Activated T-helper 2 cell treated with anti-CD3 and anti-CD28 coated beads, Interferon-gamma antibody, Interleukin-2, Interleukin-4, amounts not matched to agents 10 μg/mL and 5 μg/mL and 100 μg/mL, durations not matched to agents 14 hours and 24 hours and 36 hours (primary cell): Measurements from ENCODE around the gene OVOL3. TPM values are rescaled to one million over a fixed set of nuclear protein-coding genes. Genes with fewer than 3 reads are reported as not detected.

ENCODE experiments used
- DNase-seq: peaks from one replicate; pipeline ENCODE4 v3.0.0; 2021; ENCODE audit warnings: low spot score
- H3K27ac Mint-ChIP-seq: one replicate; pipeline ENCODE4 v1.8.0; 2021; ENCODE audit warnings: mixed read lengths
- H3K27me3 Mint-ChIP-seq: one replicate; pipeline ENCODE4 v1.8.0; 2021; ENCODE audit warnings: low read depth, mixed read lengths
- H3K36me3 Mint-ChIP-seq: one replicate; pipeline ENCODE4 v1.8.0; 2021; ENCODE audit warnings: low read depth, mixed read lengths
- H3K4me1 Mint-ChIP-seq: one replicate; pipeline ENCODE4 v1.8.0; 2021; ENCODE audit warnings: low read depth, mixed read lengths
- H3K4me3 Mint-ChIP-seq: one replicate; pipeline ENCODE4 v1.8.0; 2021; ENCODE audit warnings: low read depth, mild to moderate bottlenecking, moderate library complexity, mixed read lengths
- H3K9me3 Mint-ChIP-seq: one replicate; pipeline ENCODE4 v1.8.0; 2021; ENCODE audit warnings: mixed read lengths
- intact Hi-C: fragments of 100-400 bp; cut with micrococcal nuclease; formaldehyde crosslinking; loops from one replicate; pipeline ENCODE4 v1.15.1; 2023
- total RNA-seq: library from RNA; stranded (reverse); gene quantifications from 2 replicates; pipeline ENCODE4 v1.2.3, GENCODE V29; 2022

OVOL3 gene
- total RNA-seq, 1 donor from 2014 or later, result not detected

GRCh38 chr19:36106441-36106840 lies 4.5 kb upstream of the OVOL3 start:
- Mint-ChIP-seq H3K9me3 (no peaks in the 10 kb centered on the region), H3K4me1 (no peaks in the 10 kb centered on the region), H3K36me3 (peaks cover 25% of the 10 kb centered on the region), H3K27me3 (no peaks in the 10 kb centered on the region), H3K4me3 (no peak overlapping the region), H3K27ac (no peak overlapping the region)
- no peak for DNase-seq
- intact Hi-C loops, result no loop called here

- no peak for DNase-seq
- Mint-ChIP-seq H3K27ac (no peak overlapping the region), H3K27me3 (no peaks in the 10 kb centered on the region), H3K4me3 (no peak overlapping the region), H3K4me1 (no peaks in the 10 kb centered on the region), H3K36me3 (peaks cover 30% of the 10 kb centered on the region), H3K9me3 (no peaks in the 10 kb centered on the region)
- intact Hi-C loops, result no loop called here
Measured at GRCh38 chr19:36106991-36107390, 4.0 kb upstream of the OVOL3 start.

DNA sequence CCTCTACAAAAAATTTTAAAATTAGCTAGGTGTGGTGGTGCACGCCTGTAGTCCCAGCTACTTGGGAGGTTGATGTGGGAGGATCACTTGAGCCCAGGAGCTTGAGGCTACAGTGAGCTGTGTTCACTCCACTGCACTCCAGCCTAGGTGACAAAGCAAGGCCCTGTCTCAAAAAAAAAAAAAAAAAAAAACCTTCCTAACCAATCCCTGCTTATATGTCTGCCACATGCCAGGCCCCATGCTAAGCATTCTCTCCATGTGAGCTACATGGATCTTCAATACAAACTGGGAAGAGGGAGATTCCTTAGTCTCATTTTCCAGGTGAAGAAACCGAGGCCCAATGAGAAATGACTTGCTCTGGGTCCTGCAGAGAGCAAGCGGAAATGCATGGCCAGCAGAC lies 2.3 kb upstream of the OVOL3 start:
- no peak for DNase-seq
- H3K9me3 Mint-ChIP-seq, result no peaks in the 10 kb centered on the region
- no peak overlapping the region for H3K4me3 Mint-ChIP-seq
- intact Hi-C loops, result no loop called here
- no peaks in the 10 kb centered on the region for H3K27me3 Mint-ChIP-seq
- H3K36me3 Mint-ChIP-seq, result peaks cover 33% of the 10 kb centered on the region
- H3K27ac Mint-ChIP-seq, result no peak overlapping the region
- peaks cover 5% of the 10 kb centered on the region for H3K4me1 Mint-ChIP-seq

GRCh38 chr19:36111200-36111539 lies 227 bp downstream of the OVOL3 start:
- intact Hi-C loops, result loop anchor here (10.0 kb wide), 1 partner anchor 466 kb away; the partner anchor contains the start of genes COX6B1 and ETV2
- peaks cover 11% of the 10 kb centered on the region for H3K4me1 Mint-ChIP-seq
- no peak overlapping the region for H3K4me3 Mint-ChIP-seq
- no peak overlapping the region for H3K27ac Mint-ChIP-seq
- no peak for DNase-seq
- H3K27me3 Mint-ChIP-seq, result no peaks in the 10 kb centered on the region
- no peaks in the 10 kb centered on the region for H3K9me3 Mint-ChIP-seq
- H3K36me3 Mint-ChIP-seq, result peaks cover 27% of the 10 kb centered on the region

DNA sequence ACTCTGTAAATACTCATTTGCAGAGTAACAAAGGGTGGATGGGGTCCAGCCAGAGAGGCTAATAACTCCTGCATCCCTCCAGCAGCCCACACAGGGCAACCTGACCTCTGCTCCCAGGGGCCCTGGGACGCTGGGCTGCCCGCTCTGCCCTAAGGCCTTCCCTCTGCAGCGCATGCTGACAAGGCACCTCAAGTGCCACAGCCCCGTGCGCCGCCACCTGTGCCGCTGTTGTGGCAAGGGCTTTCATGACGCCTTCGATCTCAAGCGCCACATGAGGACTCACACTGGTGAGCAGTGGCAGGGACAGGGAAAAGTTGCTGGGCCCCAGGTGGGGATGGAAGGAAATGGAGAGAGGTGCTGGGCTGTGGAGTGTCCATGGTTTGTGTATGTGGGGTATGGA lies 1.7 kb downstream of the OVOL3 start:
- peaks cover 31% of the 10 kb centered on the region for H3K36me3 Mint-ChIP-seq
- no peak overlapping the region for H3K27ac Mint-ChIP-seq
- H3K4me1 Mint-ChIP-seq, result peaks cover 18% of the 10 kb centered on the region
- no peak for DNase-seq
- intact Hi-C loops, result loop anchor here (10.0 kb wide), 1 partner anchor 468 kb away; the partner anchor contains the start of genes COX6B1 and ETV2
- H3K4me3 Mint-ChIP-seq, result peak overlapping the region; percentile 73
- H3K27me3 Mint-ChIP-seq, result no peaks in the 10 kb centered on the region
- H3K9me3 Mint-ChIP-seq, result no peaks in the 10 kb centered on the region

DNA sequence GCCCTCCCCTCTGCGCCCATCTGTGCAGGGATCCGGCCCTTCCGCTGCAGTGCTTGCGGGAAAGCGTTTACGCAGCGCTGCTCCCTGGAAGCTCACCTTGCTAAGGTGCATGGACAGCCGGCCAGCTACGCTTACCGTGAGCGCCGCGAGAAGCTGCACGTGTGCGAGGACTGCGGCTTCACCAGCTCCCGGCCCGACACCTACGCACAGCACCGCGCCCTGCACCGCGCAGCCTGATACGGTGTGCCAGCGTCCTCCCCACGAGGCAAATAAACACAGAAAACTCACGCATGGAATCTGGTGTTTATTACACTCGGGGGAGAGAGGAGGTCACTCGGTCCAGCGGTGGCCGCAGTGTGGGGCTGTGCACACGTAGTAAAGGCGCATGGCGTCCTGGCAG lies 2.5 kb downstream of the OVOL3 start:
- Mint-ChIP-seq H3K9me3 (no peaks in the 10 kb centered on the region), H3K4me3 (peak overlapping the region; percentile 90), H3K27me3 (no peaks in the 10 kb centered on the region), H3K4me1 (peaks cover 21% of the 10 kb centered on the region), H3K36me3 (peaks cover 37% of the 10 kb centered on the region), H3K27ac (peak overlapping the region; percentile 89)
- intact Hi-C loops, result loop anchor here (10.0 kb wide), 1 partner anchor 469 kb away; the partner anchor contains the start of genes COX6B1 and ETV2
- DNase-seq, result no peak

DNA sequence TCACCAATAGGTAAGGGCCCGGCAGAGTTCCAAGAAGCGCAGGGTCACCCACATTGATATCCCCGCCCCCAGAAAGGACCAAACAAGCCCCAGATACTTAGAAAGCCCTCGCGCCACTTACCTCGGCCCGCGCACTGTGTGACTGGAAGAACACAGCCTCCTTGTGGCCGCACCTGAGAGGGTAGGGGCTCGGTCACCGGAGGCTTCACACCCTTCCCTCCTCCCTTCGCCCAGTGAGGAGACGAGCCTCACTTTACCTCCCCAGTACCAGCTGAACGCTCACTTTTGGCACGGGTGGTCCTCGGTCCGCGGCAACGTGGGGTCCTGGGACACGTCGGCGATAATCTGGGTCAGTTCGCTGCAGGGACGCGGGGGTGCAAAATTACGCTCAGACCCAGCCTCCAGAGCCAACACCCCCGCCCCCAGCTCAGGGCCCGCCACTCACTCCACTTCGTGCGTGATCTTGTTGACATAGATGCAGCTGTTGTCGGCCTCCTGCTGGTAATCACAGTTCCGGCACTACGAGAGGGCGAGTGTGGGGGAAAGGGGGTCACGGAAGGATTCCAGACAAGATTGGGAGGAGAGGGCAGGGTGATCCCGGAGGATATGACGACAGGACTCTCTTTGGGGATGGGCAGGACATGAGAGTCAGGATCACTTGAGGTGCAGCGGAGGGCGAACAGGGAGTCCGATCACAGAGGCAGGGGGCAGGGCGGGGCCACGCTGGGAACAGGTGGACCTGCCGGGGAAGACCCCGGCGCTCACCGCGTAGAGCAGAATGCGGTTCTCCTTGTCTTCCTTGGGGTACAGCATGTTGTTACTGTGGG lies 3.2 kb downstream of the OVOL3 start:
- Mint-ChIP-seq H3K9me3 (no peaks in the 10 kb centered on the region), H3K27ac (peak overlapping the region; percentile 89), H3K27me3 (no peaks in the 10 kb centered on the region), H3K4me1 (peaks cover 21% of the 10 kb centered on the region), H3K36me3 (peaks cover 42% of the 10 kb centered on the region), H3K4me3 (peak overlapping the region; percentile 90)
- DNase-seq, result no peak
- intact Hi-C loops, result loop anchor here (10.0 kb wide), 1 partner anchor 469 kb away; the partner anchor contains the start of genes COX6B1 and ETV2

DNA sequence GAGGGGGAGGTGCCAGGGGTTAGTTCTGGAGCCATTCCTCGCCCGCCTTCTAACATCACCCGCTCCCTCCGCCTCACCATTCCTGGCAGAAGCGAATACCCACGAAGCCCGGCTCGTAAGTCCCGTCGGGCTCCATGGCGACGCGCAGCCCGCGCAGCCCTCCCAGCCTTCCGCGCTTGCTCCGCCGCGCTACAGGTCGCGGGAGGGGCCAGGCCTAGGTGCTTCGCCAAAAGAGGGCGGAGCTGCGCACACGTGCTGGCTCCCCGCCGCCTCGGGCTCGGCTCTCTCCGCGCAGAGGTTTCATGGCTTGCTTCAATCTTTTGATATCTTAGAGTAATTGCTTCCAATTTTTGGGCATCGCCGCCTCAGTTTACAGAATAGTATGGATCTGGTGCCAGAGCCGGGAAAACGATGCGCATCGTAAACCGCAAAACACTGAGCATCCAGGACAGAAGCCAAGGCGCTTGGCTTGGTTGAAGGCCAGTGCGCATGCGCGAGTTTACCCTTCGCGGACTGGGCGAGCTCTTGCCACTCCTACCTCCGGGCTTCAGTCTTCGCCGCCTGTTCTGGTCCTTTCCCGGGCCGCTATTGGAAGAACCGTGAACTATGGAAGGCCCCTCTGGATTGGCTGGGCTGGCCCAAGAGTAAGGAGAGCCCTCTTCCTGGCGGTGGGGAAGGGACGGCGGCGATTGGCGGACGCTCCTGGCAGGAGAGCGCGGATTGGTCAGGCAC lies 3.9 kb downstream of the OVOL3 start, which contains the start of gene POLR2I:
Gene POLR2I, minus strand, starts transcription at position 155 of the 732 bp plus-strand sequence. Its CDS starts 19 bp downstream, at position 136.
- peak; percentile 99 for DNase-seq
- H3K27me3 Mint-ChIP-seq, result no peaks in the 10 kb centered on the region
- H3K4me1 Mint-ChIP-seq, result peaks cover 21% of the 10 kb centered on the region
- H3K27ac Mint-ChIP-seq, result peak within 1 kb of the TSS; percentile 89
- intact Hi-C loops, result loop anchor here (1.0 to 10.0 kb wide), 8 partner anchors 12 to 470 kb away; partner anchors contain the start of genes ALKBH6, COX6B1, ETV2 and HSPB6
- H3K4me3 Mint-ChIP-seq, result peak within 1 kb of the TSS; percentile 90
- no peaks in the 10 kb centered on the region for H3K9me3 Mint-ChIP-seq
- H3K36me3 Mint-ChIP-seq, result peaks cover 43% of the 10 kb centered on the region

- Mint-ChIP-seq H3K36me3 (peaks cover 48% of the 10 kb centered on the region), H3K27ac (peak within 1 kb of the TSS; percentile 89), H3K4me1 (peaks cover 23% of the 10 kb centered on the region), H3K4me3 (peak within 1 kb of the TSS; percentile 90), H3K27me3 (no peaks in the 10 kb centered on the region), H3K9me3 (no peaks in the 10 kb centered on the region)
- intact Hi-C loops, result loop anchor here (1.0 to 10.0 kb wide), 8 partner anchors 12 to 471 kb away; partner anchors contain the start of genes ALKBH6, COX6B1, ETV2 and HSPB6
- DNase-seq, result no peak
Measured at GRCh38 chr19:36115453-36116343, 4.8 kb downstream of the OVOL3 start, which contains the start of gene TBCB. TSS of gene TBCB (plus strand) at chr19:36115468. CDS start at chr19:36115561, 93 bp downstream.

DNA sequence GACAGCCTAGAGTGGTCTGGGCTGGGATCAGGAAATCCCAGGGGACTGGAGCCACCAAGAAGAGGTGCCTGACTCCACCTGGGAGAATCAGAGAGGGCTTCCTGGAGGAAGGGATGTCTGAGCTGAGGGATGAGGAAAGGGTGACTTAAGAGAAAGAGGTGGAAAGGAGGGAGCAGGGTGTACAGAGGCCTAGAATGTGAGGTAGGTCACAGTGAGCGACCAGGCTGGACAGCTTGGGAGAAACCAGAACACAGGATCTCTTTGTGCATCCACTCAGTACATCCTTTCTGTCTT lies 5.3 kb downstream of the OVOL3 start:
- Mint-ChIP-seq H3K36me3 (peaks cover 51% of the 10 kb centered on the region), H3K27ac (peak overlapping the region; percentile 89), H3K9me3 (no peaks in the 10 kb centered on the region), H3K27me3 (no peaks in the 10 kb centered on the region), H3K4me1 (peaks cover 23% of the 10 kb centered on the region), H3K4me3 (peak overlapping the region; percentile 90)
- intact Hi-C loops, result loop anchor here (5.0 to 10.0 kb wide), 2 partner anchors 359 to 471 kb away; partner anchors contain the start of genes COX6B1, ETV2, HSPB6 and PROSER3
- no peak for DNase-seq

GRCh38 chr19:36120092-36120983 lies 9.4 kb downstream of the OVOL3 start:
- Mint-ChIP-seq H3K27me3 (no peaks in the 10 kb centered on the region), H3K4me1 (peaks cover 15% of the 10 kb centered on the region), H3K27ac (peak overlapping the region; percentile 46), H3K36me3 (peaks cover 56% of the 10 kb centered on the region), H3K9me3 (no peaks in the 10 kb centered on the region), H3K4me3 (no peak overlapping the region)
- DNase-seq, result no peak
- intact Hi-C loops, result no loop called here
